HG03457 (cell line): ENCODE measurements around the gene P3H3.
A peak's percentile ranks its signal among the peaks of the same experiment; 100 is the strongest.
"Not testable (repeated sequence)": the region's sequence is repeated elsewhere in the genome, so short reads cannot be mapped to it uniquely, and the experiment has no call there.

Experiments used
- ATAC-seq: cut with Tn5 transposase; IDR thresholded peaks from one replicate; pipeline ENCODE4 v1.9.1; 2021; ENCODE audit warnings: moderate number of reproducible peaks; ENCODE audit not compliant: unreplicated experiment

Gene P3H3

DNA sequence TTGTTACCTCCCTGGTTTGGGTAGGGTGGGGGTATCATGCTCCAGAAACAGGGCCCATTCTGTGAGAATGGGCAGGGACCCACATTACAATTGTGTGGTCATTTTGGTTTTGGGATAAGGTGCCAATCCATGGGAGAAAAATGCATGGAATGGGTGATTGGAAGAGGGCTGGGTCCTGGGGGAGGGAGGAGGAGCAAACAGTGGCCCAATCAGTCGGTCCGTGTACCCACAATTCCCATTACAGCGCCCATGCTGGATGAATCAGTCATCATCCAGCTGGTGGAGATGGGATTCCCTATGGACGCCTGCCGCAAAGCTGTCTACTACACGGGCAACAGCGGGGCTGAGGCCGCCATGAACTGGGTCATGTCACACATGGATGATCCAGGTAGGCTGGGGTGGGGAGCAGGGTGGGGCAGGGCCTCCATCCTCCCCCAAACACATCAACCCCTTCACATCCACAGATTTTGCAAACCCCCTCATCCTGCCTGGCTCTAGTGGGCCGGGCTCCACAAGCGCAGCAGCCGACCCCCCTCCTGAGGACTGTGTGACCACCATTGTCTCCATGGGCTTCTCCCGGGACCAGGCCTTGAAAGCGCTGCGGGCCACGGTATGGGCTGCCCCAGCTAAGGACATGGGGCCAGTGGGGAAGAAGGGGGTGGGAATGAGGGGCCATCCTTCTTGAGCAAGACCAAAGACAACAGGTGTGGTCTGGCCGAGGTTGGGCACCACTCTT, 35.5 kb downstream of the P3H3 start:
- no peak for ATAC-seq

DNA sequence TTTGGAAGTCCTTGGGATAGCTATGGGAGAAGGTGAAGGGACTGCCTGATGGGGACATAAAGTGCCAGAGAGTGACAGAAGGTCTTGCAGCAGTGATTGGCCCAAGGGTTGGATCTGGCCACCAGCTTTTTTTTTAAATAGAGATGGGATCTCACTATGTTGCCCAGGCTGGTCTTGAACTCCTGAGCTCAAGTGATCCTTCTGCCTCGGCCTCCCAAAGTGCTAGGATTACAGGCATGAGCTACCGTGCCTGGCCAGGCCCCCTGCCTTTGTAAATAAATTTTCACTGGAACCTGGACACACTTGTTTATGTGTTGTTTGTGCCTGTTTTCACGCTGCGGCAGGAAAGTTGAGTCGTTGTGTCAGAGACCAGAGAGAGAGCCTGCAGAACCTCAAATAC, 37.1 kb downstream of the P3H3 start:
- not testable (repeated sequence) for ATAC-seq

DNA sequence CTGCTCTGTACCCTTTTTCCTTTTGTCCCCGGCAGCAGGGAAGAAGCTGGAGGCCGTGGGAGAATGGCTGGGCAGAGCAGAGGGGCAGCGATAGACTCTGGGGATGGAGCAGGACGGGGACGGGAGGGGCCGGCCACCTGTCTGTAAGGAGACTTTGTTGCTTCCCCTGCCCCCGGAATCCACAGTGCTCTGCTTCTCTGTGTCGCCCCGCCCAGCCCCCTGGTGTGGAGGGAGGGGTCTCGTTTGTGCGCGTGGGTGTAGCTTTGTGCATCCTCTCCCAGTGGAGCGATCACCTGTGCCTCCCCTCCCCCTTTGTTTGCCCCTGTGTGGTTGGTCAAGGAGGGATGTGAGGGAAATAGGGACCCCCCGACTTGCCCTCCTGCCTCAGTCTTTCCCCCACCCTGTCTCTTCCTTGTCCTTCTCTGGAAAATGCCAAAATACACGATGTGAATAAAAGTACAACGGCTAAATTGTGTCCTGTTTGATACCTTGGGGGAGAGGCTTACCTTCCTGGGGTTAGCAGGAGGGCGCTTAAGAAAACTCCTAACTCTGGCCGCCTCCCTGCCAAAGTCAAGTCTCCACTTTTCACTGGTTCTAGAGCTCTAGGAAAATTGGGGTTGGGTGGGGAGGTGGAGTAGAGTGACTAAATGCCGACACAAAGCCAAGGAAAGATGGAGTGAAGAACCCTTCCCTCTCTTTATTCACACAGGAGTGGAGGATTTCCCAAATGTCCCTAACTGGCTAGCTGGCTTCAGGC, 38.1 kb downstream of the P3H3 start:
- no peak for ATAC-seq

DNA sequence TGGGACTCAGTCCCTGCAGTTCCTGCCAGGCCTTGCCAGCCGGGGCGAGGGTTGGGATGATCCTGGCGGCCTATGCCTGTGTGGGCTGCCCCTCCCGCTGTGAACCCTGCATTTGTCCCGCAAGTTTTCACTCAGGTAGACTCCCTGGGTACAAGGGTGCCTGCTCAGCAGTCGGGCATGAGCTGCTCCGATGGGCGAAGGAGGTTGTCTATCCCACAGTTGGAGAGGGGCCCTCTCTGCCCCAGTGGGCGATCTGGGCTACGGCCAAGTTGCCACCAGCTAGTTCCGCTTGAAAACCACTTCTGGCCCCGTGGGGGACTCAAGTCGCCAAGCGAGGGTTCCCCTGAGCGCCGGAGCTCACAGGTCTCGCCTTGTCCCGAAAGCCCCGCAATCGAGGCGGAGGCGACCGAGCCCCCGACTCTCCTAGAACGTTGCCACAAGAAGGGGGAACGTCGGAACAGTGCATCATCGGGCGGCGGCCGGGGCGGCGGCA, 38.8 kb downstream of the P3H3 start:
- no peak for ATAC-seq

DNA sequence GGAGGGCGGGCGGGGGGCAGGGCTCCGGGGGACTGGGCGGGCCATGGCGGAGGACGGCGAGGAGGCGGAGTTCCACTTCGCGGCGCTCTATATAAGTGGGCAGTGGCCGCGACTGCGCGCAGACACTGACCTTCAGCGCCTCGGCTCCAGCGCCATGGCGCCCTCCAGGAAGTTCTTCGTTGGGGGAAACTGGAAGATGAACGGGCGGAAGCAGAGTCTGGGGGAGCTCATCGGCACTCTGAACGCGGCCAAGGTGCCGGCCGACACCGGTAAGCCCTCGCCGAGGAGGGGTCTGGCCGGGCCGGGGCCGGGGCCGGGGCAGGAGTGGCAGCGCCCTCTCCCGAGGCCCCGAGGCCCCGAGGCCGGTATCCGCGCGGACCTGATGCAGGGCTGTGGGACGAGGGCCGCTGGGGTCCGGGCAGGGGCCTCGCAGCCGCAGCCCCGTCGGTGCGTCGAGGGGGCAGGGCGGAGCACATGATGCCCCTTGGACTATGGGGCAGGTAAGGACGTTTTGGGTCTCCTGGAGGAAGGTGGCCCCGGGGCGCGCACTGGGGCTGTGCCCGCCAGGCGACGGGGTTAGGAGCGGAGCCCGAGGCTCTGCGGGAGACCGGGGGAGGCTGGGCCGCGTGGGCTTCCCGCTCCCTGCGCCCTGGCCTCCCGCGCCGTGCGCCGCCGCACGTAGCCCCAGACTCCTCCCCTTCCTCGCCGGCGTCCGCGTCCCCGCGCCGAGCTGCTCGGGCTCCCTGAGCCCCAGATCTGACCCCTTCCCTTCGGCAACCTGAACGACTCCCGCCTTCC, 39.4 kb downstream of the P3H3 start, which contains the start of gene TPI1:
TPI1 (plus strand) TSS at position 119 of the 798 bp plus-strand sequence; CDS start at position 155, 36 bp downstream.
- no peak for ATAC-seq

DNA sequence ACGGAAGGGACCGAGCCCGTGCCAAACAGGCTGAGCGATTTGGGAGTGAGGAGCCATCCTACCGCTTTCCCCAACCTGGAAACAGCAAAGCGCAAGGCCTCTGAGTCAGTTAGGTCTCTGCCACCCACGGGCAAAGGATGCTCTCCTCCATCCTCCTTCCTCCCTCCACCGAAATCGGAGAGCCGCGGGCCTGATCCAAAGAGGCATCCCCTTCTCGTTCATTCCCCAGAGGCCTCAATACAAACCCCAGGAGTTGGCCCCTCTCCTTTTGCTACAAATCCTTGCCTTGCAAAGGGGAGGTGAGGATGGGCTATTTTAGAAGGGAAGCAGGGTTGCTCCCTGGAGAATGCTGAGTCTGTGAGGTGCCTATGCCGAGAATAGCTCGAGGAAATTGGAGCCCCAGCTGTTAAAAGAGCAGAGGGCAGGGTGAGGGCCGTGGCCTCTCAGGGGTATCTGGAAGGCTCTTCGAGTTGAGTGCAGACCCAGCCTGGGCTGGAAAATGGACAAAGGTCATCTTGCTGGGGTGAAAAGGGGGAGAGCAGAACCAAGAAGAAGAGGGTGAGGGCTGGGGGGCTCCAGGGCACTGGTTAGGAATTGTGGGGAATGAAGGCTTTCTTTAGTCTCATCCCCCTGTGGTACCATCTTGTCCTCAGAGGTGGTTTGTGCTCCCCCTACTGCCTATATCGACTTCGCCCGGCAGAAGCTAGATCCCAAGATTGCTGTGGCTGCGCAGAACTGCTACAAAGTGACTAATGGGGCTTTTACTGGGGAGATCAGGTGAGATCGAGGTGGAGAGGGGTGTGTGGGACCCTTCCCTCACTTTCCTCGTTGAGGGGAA, 40.2 kb downstream of the P3H3 start:
- ATAC-seq = no peak

DNA sequence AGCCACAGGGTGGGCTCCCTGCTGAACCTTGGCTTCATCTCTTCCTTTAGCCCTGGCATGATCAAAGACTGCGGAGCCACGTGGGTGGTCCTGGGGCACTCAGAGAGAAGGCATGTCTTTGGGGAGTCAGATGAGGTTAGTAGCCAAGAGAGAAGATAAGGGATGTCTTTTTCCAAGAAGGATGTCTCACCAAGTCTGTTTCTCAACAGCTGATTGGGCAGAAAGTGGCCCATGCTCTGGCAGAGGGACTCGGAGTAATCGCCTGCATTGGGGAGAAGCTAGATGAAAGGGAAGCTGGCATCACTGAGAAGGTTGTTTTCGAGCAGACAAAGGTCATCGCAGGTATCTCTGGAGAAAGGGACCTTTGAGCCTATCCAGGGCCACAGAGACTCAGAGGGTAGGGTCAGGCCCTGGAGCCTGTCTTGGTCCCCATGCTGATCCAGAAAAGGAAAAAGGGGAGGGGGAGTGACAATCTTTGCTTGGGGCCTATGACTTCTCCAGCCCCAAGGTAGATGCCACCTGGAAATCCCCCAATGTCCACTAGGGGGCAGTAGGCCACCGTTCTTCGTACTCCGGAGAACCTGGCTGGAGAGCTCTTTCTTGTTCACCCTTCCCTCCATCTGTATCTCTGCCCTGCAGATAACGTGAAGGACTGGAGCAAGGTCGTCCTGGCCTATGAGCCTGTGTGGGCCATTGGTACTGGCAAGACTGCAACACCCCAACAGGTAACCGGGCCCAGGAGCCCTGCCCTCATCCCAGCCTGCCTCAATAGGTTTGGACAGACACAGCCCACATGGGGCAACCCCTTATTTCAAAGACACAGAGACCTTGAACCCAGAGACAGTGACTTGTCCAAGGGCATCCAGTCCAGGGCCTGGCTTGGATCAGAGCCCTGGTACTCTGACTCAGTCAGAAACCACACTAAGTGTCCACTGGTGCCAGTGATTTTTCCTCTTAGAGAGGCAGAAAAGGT, 41.1 kb downstream of the P3H3 start:
- ATAC-seq = no peak

DNA sequence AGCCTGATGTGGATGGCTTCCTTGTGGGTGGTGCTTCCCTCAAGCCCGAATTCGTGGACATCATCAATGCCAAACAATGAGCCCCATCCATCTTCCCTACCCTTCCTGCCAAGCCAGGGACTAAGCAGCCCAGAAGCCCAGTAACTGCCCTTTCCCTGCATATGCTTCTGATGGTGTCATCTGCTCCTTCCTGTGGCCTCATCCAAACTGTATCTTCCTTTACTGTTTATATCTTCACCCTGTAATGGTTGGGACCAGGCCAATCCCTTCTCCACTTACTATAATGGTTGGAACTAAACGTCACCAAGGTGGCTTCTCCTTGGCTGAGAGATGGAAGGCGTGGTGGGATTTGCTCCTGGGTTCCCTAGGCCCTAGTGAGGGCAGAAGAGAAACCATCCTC, 42.1 kb downstream of the P3H3 start:
- ATAC-seq = not testable (repeated sequence)

DNA sequence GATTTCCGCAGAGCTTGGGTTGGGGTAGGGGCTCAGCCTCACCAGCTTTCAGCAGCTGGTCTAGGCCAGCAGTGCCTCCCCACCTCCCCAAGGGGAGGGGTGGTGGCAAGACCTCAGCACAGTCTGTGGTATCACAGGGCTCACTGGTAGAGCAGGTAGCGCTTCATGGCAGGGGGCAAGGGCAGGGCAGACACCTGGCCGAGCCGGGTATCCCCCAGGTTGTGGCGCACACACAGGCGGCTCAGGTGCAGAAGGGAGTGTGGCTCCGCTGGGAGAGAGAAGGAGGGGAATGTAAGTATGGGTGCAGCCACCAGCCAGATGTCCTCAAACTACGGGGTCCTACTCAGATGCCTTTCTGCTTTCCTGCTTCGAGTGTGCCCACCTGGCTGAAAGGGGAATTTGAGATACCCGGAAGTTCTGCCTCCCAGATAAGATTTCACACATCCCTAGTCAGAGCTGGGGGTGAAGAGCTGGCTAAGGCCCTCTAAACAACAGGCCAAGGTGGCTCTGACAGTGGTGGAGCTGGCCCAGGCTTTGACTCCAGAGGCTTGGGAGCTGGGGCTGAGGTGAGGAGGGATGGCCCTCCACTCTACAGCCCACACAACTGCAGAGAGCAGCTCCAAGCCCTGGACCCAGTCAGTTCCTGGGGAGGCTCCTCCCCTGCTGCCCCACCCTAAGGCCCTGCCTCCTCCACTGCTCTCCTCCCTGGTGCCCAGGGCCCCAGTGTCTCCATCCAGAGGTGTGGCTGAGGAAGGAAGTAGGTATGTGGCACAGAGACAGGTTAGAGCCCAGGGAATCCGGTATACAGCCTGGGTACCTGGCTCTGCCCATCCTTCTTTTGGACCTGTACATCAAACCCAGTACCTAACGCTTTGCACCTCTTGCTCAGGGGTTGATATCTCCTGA, 43.1 kb downstream of the P3H3 start:
- no peak for ATAC-seq

DNA sequence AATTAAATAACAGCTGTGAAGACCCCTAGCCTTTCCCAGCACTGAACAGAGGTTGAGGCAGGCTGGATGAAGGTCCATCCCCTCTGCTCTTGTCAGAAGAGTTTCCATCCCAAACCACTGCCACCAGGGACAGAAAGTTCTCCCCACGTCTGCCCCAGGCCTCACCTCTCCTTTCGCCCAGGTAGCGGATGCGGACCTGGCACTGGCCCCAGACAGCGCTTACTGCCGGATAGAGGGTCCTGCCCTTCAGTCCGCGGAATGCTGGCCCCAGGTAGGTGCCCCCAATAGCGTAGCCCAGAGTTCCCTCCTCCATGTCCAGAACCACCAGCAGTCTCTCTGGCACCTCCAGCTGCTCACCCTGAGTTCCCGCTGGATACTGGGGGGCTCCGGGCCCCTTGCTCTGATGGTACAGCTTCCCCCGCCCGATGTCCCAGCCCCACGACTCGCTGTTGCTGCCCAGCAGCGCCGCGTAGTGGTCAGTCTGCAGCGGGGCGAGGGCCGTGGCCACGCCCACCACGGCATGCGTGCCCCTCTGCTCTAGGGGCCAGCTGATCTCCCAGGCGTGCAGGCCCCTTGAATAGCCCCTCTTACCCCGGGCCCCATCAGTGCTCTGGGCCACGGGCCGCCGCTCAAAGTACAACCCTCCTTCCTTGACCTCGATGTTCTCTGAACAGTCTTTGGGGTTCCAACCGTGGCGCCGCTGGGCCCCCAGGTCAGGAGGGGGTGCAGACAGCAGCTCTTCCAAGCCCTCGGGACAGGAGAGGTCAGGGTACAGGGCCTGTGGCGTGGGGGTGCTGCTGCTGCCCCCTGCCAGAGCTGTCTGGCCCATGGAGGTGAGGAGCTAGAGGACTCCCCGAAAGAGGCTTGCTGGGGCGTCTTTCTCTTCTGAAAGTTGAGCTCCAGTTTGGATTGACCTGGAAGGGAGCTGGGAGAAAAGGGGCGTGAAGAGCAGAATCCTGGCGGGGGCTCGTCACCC, 44.2 kb downstream of the P3H3 start:
- ATAC-seq = no peak

DNA sequence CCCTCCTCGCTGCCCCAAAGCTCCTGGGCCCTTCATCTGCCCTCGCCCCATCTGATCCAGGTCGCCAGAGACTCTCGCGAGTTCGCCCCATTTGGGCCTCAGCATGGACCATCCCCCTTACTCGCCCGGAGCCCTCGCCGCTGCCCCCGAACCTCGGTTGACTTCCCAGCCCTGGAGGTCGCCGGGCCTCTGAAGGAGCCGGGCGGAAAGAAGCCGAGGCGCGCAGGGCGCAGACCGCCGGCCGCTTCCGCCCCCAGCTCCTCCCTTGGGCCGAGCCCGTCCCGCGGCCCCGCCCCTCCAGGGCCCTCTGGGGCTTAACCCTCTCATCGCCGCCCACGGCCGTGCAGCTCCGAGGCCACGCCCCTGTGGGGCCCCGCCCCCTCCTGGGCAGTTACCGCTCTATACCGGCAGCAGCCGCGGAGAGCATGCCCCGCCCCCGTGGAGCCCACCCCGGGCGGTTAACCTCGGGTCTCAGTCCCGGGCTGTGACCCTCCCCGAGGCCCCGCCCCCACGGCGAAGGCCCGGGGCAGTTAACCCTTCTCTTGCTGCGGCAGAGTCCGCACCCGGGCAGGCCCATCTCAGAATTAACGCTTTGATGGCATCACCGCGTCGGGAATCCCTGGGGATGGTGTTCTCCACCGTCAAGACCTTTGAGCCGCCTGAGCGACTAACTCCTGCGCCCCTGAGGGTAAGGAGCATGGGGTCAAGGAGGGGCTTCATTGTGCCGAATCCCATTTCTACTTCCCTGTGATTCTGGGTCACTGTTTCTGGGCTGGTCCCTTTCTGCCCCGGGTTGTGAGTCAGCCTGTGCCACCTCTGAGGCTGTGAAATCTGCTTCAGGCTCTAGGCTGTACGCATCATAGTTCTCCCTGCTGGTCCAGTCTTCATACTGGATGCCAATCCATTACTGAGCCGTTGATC, 45.1 kb downstream of the P3H3 start, which contains the start of gene SPSB2:
SPSB2 (minus strand) TSS at position 210 of the 921 bp plus-strand sequence. CDS start 402 bp downstream, outside the sequence.
- ATAC-seq = peak; percentile 61

DNA sequence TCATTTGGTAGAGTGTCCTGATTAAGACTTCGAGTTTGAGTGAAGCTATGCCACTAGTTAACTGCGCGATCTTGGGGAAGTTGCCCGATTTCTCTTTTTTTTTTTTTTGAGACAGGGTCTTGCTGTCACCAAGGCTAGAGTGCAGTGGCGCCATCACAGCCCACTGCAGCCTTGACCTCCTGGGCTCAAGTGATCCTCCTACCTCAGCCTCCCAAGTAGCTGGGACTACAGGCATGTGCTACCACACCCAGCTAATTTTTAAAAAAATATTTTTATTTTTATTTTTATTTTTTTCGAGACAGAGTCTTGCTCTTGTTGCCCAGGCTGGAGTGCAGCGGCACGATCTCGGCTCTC, 45.8 kb downstream of the P3H3 start:
- ATAC-seq = not testable (repeated sequence)

DNA sequence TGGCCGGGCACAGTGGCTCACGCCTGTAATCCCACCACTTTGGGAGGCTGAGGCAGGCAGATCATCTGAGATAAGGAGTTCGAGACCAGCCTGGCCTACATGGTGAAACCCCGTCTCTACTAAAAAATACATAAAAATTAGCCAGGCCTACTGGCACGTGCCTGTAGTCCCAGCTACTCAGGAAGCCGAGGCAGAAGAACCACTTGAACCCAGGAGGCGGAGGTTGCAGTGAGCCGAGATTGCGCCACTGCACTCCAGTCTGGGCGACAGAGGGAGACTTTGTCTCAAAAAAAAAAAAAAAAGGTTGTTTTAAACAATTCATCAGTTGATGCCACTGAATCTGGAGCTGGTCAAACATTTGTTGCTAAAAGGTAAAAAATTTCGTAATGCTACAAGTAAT, 51.6 kb downstream of the P3H3 start:
- ATAC-seq = not testable (repeated sequence)

DNA sequence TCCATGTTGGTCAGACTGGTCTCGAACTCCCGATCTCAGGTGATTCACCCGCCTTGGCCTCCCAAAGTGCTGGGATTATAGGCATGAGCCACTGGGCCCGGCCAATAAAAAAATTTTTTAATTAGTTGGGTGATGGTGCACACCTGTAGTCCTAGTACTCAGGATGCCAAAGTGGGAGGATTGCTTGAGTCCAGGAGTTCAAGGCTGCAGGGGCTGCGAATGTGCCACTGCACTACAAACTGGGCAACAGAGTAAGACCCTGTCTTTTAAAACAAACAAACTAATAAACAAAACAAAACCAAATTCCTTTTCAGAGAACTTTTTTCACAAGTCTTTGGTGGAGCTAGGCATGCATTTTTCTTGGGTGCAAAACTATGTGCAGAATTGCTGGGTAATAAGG, 55.0 kb downstream of the P3H3 start:
- ATAC-seq = no peak

DNA sequence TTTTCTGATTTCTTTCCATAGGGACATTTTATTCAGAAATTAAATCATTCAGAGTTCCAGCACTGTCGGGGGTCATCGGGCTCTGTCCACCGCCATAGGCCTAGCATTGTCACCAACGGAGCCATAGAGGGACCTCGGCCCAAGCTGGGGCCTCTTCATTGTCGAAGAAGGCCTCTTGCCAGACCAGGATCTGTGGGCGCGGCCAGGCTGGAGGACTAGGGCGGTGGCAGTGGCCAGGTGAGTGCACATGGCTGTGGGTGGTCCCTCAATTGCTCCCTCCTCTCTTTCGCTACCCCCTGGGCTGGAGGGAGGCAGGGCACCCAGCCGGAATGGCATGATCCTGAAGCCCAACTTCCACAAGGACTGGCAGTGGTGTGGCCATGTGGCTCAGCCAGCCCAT, 55.5 kb downstream of the P3H3 start:
- no peak for ATAC-seq

DNA sequence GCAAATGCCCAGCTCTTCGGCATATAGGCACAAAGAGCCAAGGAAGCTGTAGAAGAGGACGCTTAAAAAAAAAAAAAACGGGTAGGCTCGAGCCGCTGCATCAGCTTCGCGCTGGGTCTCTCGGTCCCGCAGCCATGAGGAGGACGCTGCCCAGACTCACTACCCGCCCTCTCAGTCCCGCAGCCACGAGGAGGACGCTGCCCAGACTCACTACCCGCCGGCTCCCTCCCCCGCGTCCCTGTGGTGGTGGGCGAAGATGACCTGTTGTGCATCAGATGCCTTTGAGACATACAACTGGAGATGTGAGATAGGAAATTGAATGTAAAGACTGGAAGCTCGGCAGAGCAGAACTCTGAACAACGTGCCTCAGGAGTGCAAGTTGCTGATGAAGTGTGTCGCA, 56.3 kb downstream of the P3H3 start:
- ATAC-seq = no peak
